Esophagus (tissue), 2 donors: ENCODE measurements around the gene MEI4. TPM values are rescaled to one million over a fixed set of nuclear protein-coding genes. Genes with fewer than 3 reads are reported as not detected.

Source experiments
- H3K27ac ChIP-seq, 2 donors: one replicate each; pipeline ENCODE4 v1.5.1; 2013; ENCODE audit warnings: low read depth in 2 of 2, mild to moderate bottlenecking in 2 of 2, inconsistent platforms in 1 of 2, low read length in 1 of 2, moderate library complexity in 1 of 2
- H3K27me3 ChIP-seq, 2 donors: one replicate each; pipeline ENCODE4 v1.6.1; 2013; ENCODE audit warnings: low read length in 2 of 2, control low read depth in 1 of 2, mild to moderate bottlenecking in 1 of 2; ENCODE audit not compliant: insufficient read depth in 2 of 2, control insufficient read depth in 1 of 2
- H3K36me3 ChIP-seq, 2 donors: one replicate each; pipeline ENCODE4 v1.6.1; 2013; ENCODE audit warnings: low read length in 1 of 2; ENCODE audit not compliant: control insufficient read depth in 2 of 2, insufficient read depth in 2 of 2
- H3K4me1 ChIP-seq, 2 donors: one replicate each; pipeline ENCODE4 v1.6.1; 2013; ENCODE audit warnings: low read length in 1 of 2; ENCODE audit not compliant: control insufficient read depth in 2 of 2, insufficient read depth in 2 of 2
- H3K4me3 ChIP-seq, 2 donors: one replicate each; pipeline ENCODE4 v1.5.1; 2013; ENCODE audit warnings: low read length in 2 of 2, mild to moderate bottlenecking in 2 of 2, low read depth in 1 of 2, moderate library complexity in 1 of 2
- H3K9me3 ChIP-seq, 2 donors: one replicate each; pipeline ENCODE4 v1.6.1; 2013; ENCODE audit warnings: mild to moderate bottlenecking in 2 of 2, low read depth in 1 of 2, low read length in 1 of 2, moderate library complexity in 1 of 2; ENCODE audit not compliant: control insufficient read depth in 2 of 2, insufficient read depth in 1 of 2
- WGBS, 2 donors: extraction: QIAGEN DNeasy Blood & Tissue Kit; methylation state at CpG; one replicate each; pipeline ENCODE4 v1.1.7; 2013; 5-methylcytosine and 5-hydroxymethylcytosine counted together
- polyA plus RNA-seq, 2 donors: library from polyadenylated mRNA; stranded (reverse); fragments of 200-250 nt; gene quantifications; one replicate each; pipeline ENCODE4 v1.2.3, GENCODE V29; 2013
- donor health status: healthy with polysubstance abuse.
- donor health status: Bipolar disorder and iron deficiency.

Gene MEI4
- polyA plus RNA-seq, 2 donors, result not detected

DNA sequence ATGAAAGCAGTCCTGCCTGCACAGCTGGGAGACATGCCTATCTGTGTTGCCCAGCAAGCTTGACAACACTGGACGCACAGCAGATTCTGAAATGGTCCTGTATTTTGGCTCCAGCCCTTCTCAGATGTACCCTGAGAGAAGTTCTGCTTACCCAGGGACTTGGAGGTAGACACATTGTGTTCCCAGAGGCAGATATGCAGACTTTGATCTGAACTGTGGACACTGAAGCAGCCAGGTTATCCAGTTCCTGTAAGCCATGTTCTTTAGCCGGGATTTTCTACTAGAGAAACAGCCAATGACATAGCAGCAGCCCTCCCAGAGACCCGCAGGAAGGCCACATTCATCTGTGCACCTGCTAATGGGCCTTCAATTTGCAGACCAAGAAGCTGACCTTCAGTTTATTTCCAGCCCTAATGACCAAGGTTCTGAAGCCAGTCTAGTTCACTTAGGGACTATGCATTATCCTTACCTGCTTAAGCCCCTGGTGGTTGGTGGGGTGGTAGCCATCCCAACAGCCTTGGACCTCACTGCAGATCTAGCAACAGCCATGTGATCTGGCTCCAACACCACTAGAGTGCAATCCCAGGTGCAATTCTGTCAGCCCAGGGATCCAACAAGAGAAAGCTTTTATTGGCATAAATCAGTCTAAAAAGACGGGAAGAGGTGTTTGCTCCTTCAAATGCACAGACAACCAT lies 134.2 kb downstream of the MEI4 start:
- no peak overlapping the region for H3K4me3 ChIP-seq
- 85 to 86% methylated on average over 4 of the region's 4 CpGs for WGBS, 2 donors
- no peak overlapping the region for H3K27ac ChIP-seq
- no peaks in the 10 kb centered on the region for H3K9me3 ChIP-seq
- no peaks in the 10 kb centered on the region for H3K27me3 ChIP-seq
- H3K36me3 ChIP-seq, result no peaks in the 10 kb centered on the region
- no peaks in the 10 kb centered on the region for H3K4me1 ChIP-seq

DNA sequence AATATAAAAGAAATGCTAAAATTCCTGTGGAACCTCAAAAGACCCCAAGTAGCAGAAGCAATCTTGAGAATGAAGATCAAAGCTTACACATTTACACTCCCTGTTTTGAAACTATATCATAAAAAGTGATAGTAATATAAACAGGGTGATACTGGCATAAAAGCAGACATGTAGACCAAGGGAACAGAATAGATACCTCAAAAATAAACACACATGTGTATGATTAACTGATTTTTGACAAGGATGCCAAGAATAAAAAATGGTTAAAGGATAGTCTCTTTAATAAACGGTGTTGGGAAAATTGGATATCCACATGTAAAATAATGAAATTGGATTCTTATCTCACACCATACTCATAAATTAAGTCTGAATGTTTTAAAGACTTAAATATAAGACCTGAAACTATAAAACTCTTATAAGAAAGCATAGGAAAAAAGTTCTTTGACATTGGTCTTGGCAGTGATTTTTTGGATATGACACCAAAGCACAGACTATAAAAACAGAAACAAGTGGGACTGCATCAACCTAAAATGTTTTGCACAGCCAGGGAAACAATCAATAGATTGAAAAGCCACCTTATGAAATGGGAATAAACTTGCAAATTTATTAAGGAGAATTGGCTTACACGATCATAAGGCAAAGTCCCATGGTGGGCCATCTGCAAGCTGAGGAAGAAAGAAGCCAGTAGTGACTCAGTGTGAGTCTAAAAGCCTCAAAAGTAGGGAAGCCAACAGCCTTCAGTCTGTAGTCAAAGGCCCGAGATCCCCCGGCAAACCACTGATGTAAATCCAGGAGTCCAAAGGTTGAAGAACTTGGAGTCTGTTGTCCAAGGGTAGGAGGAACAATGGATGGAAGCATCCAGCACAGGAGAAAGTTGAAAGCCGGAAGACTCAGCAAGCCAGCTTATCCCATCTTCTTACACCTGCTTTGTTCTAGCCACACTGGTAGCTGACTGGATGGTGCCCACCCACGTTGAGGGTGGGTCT lies 144.3 kb downstream of the MEI4 start:
- H3K36me3 ChIP-seq, result no peaks in the 10 kb centered on the region
- H3K9me3 ChIP-seq, result no peaks in the 10 kb centered on the region
- H3K4me3 ChIP-seq, result no peak overlapping the region
- H3K27ac ChIP-seq, result no peak overlapping the region
- H3K4me1 ChIP-seq, result no peaks in the 10 kb centered on the region
- 83 to 86% methylated on average over 6 of the region's 6 CpGs for WGBS, 2 donors
- H3K27me3 ChIP-seq, result no peaks in the 10 kb centered on the region

GRCh38 chr6:77812304-77812703 lies 159.5 kb downstream of the MEI4 start:
- H3K9me3 ChIP-seq, result no peaks in the 10 kb centered on the region
- no peaks in the 10 kb centered on the region for H3K27me3 ChIP-seq
- WGBS, 2 donors, result 64 to 68% methylated on average over 1 of the region's 1 CpG
- no peaks in the 10 kb centered on the region for H3K4me1 ChIP-seq
- H3K36me3 ChIP-seq, result no peaks in the 10 kb centered on the region
- H3K27ac ChIP-seq, result no peak overlapping the region
- no peak overlapping the region for H3K4me3 ChIP-seq

DNA sequence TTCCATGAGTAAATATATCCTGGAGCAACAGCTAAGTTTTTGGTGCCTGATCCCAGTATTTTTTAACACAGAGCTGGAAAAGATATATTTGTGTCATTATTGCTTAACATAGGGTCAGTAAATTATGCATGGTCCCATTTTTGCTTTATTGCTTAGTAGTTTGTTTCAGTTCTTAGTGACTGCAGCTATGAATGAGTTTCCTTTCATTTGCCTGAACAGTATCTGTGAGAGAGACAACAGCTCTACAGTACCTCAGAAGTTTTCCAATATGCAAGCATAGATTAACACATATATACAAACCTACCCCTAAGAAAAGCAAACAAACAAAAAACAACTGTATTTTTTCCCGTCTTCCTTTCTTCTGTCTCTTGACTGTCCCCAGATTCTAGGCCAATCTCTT lies 160.3 kb downstream of the MEI4 start:
- H3K27me3 ChIP-seq, result no peaks in the 10 kb centered on the region
- 84 to 97% methylated on average over 1 of the region's 1 CpG for WGBS, 2 donors
- H3K4me1 ChIP-seq, result no peaks in the 10 kb centered on the region
- no peak overlapping the region for H3K27ac ChIP-seq
- H3K9me3 ChIP-seq, result no peaks in the 10 kb centered on the region
- H3K4me3 ChIP-seq, result no peak overlapping the region
- no peaks in the 10 kb centered on the region for H3K36me3 ChIP-seq

DNA sequence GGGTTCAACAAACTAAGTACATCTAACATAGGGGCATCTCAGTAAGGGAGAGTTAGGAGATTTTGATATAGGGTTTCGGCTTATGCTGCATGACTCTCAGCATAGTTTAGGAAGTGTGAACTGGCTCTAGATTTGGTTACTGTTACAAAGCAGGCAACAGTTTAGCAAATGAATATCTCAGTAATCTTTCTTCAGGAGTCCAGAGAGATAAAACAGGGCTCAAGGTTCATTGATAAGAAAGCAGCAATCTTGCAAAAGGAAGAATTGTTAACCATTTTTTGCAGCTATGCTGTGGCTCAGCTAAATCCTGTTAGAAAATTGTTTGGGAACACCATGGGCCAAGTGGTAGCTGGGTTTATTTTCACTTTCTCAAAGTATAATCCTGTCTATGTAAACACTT lies 161.3 kb downstream of the MEI4 start:
- 68 to 81% methylated on average over 1 of the region's 1 CpG for WGBS, 2 donors
- H3K27me3 ChIP-seq, result no peaks in the 10 kb centered on the region
- no peaks in the 10 kb centered on the region for H3K9me3 ChIP-seq
- H3K36me3 ChIP-seq, result no peaks in the 10 kb centered on the region
- H3K27ac ChIP-seq, result no peak overlapping the region
- H3K4me1 ChIP-seq, result no peaks in the 10 kb centered on the region
- no peak overlapping the region for H3K4me3 ChIP-seq

DNA sequence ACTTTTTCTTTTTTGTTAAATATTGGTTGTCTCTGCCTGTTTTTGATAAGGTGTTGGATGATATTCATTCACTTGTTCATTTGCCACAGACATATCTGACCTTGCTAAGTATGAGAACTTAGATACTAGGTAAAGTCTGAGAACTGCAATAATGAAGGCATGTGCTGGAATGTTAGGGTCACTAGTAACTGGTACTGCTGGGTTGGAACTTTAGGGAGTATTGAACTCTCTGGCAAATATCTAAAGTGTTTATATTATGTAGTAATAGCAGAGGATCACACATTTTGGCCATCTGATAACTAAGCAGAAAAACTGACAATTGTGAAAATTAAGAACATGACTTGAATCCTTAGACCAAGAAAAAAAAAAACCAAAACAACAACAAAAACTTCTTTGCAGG lies 162.7 kb downstream of the MEI4 start:
- Histone ChIP-seq H3K4me3 (no peak overlapping the region), H3K27me3 (no peaks in the 10 kb centered on the region), H3K9me3 (no peaks in the 10 kb centered on the region), H3K36me3 (no peaks in the 10 kb centered on the region), H3K27ac (no peak overlapping the region), H3K4me1 (no peaks in the 10 kb centered on the region)

DNA sequence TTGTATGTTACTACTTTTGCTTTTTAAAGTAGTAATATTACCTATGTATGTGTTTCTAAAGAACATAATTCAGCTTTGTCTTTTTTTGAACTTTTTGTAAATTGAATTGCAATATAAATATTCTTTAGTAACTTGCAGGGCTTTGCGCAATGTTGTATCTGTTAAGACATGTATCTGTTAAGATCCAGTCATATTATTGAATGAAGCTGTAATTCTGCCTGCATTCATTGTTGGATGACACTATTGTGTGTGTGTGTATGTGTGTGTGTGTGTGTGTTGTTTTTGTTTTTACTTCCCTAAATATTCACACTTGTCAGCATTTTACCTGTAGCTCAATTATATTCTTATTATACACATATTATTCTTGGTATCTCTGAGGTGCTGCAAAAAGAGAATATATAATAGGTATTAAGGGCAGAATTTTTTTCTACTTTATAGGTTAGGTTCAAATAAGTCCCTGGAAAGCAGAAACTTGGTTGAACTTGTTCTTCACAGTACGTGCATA lies 164.0 kb downstream of the MEI4 start:
- H3K9me3 ChIP-seq, result no peaks in the 10 kb centered on the region

GRCh38 chr6:77822265-77822664 lies 169.4 kb downstream of the MEI4 start:
- Histone ChIP-seq H3K4me3 (no peak overlapping the region), H3K27ac (no peak overlapping the region), H3K36me3 (no peaks in the 10 kb centered on the region), H3K9me3 (no peaks in the 10 kb centered on the region), H3K27me3 (no peaks in the 10 kb centered on the region), H3K4me1 (no peaks in the 10 kb centered on the region)
- 38 to 79% methylated on average over 2 of the region's 2 CpGs for WGBS, 2 donors

More for the DNA sequence above, 164.0 kb downstream of the MEI4 start:
- Histone ChIP-seq H3K4me1 (no peaks in the 10 kb centered on the region), H3K4me3 (no peak overlapping the region), H3K27me3 (no peaks in the 10 kb centered on the region), H3K36me3 (no peaks in the 10 kb centered on the region), H3K27ac (no peak overlapping the region)
- 78 to 87% methylated on average over 2 of the region's 2 CpGs for WGBS, 2 donors

DNA sequence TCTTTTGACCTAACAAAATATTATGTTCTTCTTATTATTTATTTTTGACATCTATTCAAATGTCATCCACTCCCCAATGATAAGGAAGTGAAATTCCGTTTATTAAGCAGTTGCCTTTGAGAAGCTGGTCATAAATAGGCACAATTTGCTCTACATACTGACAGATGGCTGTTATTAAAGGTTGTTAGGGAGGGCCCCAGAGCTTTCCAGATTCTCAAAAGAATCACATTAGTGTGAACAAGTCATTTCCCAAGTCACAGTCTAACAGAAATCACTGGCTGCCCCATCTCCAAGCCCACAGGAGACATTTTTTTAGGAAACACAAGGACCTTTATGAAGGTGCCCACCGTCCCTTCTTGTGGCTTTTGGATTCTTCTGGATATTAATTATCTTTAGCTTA lies 172.4 kb downstream of the MEI4 start:
- no peaks in the 10 kb centered on the region for H3K27me3 ChIP-seq
- WGBS, 2 donors, result 61 to 73% methylated on average over 2 of the region's 2 CpGs
- no peaks in the 10 kb centered on the region for H3K4me1 ChIP-seq
- no peaks in the 10 kb centered on the region for H3K9me3 ChIP-seq
- H3K27ac ChIP-seq, result no peak overlapping the region
- H3K4me3 ChIP-seq, result no peak overlapping the region
- no peaks in the 10 kb centered on the region for H3K36me3 ChIP-seq
